ENCODE results near the gene SPACA1.

GRCh38 chr6:88114838-88115237 lies 67.2 kb downstream of the SPACA1 start:
- TF ChIP-seq GATA2 (IDR thresholded peaks at IDR 0.05; ENCODE audit: low read depth, low read length) (no peak), GATA3 (IDR thresholded peaks at IDR 0.05; ENCODE audit: low read depth, low read length) (no peak)

Measured in SH-SY5Y (cell line).